ACHN (cell line): Measurements from ENCODE around the gene MPPED2.

ENCODE experiments used
- DNase-seq: peaks from one replicate; pipeline ENCODE4 v3.0.0-alpha.2; 2015
- in situ Hi-C: cut with HindIII; loops from 2 replicates; pipeline ENCODE4 v1.10.0; 2017; ENCODE audit warnings: low sequenced_read_pairs, low pct_ligation_motif_present, low pct_unique_long_range_greater_than_20kb

Gene MPPED2

DNA sequence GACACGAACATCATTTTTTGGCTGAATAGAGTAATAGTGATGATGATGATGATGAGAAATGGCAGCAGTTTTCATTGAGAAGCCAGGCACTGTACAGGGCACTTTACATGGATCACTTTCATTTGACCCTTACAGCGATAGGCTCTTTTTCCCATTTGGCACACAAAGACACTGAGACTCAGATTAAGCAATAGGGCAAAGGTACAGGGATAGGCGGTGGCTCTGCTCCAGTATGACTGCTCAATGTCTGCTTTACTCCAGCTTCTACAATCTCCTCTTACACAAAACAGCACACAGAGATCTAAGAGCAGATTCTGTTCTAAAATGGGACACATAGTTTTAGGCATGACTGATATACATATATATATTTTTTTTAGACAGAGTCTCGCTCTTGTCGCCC lies 40.6 kb downstream of the MPPED2 start:
- in situ Hi-C loops: no loop called here
- no peak for DNase-seq

DNA sequence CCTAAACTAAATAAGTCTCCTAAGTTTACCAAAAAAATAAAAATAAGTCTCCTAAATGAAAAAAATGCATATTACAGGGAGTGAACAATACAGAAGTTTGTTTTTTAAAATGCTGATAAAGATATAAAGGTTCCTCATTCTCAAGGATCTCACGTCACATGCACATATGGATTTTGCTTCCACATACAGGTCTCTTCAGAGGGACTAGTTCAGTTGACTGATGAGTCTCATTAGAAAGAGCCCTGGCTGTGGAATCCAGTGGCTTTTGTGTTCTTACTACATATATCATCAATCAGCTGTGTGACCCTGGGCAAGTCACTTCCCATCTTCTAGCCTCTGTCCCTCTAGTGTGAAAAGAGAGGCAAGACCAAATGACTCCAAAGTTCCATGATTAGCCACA lies 43.1 kb downstream of the MPPED2 start:
- in situ Hi-C loops: no loop called here
- DNase-seq: no peak

DNA sequence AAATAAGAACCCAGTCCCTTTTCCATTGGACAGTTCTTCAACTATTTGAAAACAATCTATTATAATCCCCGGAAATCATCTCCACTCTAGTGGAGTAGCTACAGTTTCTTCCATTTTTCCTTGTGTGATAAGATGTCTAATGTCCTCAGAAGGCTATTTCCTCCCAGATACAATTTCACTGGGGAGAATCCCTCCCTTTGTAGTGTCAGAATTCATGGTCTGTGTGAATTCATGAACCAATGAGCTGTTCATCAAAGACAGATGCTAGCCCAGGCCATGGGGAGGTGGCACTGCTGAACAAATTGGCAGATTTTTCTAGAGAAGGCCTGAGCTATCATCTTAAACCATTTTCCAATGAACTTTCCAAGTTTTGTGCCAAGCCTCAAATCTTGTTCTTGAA lies 45.4 kb downstream of the MPPED2 start:
- in situ Hi-C loops: no loop called here
- DNase-seq: no peak

DNA sequence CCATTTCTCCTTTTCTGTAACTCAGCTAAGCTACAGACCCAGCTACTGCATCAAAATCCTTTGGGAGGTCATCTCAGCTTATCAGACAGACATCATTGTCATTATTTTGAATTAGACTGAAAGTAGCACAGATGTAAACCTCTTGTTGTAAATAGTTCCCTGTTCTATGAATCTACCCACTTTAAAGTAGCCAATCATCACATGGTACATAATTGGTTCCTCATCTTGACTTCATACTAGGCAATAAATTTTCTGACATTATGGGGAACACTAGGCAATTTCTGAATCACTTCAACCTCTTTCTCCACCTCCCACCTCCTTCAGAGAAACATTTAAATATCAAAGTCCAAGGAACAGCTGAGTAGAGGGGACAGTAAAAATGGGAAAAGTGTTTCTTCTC lies 47.9 kb downstream of the MPPED2 start:
- DNase-seq: no peak
- in situ Hi-C loops: no loop called here

DNA sequence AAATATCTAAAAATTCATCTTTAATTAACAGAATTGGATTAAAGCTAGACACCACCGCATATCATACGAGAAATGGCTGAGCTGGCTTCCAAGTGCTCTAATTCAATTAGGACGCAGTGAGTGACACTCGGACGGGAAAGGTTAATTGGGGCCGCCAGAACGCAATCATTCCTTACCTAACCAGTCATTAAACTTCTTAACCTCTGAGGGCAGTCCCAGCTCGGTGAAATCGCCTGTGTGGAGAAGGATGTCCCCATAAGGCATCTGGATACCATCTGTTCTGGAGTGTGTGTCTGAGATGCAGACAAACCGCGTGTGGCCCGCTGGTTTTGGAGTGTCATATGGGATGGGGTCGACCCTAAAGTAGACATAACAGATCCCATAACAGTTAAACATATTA lies 50.3 kb downstream of the MPPED2 start:
- no peak for DNase-seq
- in situ Hi-C loops: no loop called here

DNA sequence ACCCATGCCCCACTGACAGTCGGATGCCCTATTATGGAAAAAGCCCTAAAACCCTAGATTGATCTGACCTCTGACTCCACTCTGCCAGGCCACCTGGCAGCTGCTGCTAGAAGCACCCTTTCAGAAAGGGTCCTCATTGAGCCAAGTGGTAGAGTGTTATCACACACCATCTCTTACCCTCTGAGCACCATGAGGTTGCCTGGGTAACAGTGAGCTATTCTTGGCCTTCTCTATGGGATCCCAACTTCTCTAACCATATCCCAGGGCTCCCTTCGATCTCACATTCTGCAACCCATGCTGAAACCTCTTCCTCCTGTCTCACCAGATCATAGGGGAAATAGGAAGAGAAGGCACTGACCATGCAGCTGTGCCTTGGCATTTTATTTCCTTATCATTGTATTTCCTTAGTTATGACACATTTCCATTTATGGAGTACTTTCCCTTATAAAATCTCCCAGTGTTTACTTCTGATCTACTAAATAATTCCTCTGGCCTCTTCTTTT lies 52.7 kb downstream of the MPPED2 start:
- no peak for DNase-seq
- in situ Hi-C loops: no loop called here

DNA sequence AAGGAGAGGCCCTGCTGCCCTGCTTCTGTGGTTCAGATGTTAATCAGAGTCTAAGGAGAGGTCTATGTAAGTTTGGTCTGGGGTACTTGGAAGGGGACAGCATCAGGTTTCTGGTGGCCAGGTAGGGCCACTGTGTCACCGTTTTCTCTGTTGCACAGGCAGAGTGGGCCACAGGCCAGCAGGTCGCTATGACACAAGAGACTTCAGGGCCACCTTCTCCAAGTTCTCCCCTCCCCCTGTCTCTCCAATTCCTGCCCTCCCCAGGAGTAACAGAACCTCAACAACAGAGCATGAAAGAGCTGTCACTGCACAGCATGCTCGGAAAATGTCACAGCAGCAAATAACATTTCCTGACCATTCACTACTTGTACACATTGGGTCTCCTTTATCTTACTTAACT lies 58.6 kb downstream of the MPPED2 start:
- in situ Hi-C loops: no loop called here
- DNase-seq: no peak

DNA sequence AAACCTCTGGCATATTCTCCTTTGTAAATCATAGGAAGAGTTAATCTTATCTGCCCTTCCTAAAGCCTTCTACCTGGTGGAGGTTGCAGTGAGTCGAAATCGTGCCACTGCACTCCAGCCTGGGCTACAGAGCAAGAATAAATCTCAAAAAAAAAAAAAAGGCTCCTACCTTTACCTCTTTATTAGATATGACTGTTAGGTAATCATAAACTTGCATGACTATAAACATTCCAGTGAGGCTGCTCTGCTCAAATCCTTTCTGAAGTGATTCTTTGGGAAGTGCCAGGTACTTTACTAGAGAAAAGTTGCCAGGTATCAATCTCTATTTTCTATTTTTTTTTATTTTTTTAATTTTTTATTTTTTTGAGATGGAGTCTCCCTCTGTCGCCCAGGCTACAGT lies 59.6 kb downstream of the MPPED2 start:
- no peak for DNase-seq
- in situ Hi-C loops: no loop called here

DNA sequence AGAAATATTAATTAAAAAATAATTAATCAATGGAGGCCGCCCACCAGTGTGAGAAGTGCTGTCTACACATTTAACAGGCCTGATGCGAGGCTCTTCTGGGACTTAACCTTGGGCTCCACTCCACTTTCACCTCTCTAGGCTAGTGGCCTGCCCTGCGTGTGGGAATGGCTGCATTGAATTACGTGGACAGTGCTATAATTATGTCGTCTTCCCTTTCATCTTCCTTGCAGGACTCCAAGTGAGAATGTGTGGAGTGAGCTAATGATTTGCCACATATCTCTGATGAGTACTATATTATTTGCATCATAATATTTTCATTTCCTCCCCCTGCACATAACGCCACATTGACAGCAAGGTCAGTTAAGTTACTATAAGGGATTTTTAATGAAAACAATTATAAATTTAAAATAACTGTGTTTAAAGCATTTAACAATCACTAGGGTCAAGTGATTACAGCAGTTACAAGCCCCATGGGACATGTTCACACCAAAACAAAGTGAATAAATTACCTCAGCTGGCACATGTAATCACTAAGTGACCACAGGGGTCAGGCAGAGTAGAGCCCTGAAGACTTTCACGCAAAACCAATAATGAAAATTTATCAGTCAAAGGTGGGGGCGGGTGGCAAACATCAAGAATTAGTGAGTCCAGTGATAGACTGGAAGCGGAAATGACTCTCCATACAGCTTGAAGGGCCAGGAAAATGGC lies 63.5 kb downstream of the MPPED2 start:
- DNase-seq: no peak
- in situ Hi-C loops: no loop called here

DNA sequence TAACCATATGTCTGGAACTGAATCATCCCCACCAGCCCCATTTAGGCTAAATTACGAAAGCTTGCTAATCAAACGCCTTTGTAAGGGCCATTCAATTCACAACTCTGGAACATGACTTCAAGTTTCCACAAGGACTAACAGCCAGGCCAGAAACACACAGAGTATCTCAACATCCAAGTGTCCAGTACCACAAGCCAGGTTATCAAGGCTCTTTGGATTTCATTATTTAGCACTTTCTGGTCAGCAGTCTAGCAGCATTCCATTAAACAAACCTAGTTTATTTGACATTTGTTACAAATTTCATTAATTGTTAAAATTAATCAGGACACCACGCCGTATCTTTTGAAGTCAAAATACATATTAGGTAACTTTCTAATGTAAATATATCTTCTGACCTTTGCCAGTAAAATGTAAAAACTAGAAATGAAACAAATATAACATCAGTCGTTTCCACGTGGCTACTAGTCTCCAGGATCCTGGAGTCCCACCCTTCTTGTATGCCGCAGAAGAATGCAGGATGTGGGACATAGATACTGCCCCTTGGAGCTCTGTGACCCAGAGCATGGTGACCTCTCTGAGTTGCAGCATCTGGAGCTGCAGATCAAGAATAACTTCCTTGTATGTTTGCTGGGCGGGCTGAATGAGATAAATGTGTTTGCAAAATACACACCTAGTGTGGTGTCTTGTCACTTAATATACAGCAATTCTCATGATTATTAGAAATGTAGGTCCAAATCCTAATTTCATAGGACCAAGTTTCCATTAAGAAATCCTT lies 64.7 kb downstream of the MPPED2 start:
- in situ Hi-C loops: no loop called here
- DNase-seq: no peak

DNA sequence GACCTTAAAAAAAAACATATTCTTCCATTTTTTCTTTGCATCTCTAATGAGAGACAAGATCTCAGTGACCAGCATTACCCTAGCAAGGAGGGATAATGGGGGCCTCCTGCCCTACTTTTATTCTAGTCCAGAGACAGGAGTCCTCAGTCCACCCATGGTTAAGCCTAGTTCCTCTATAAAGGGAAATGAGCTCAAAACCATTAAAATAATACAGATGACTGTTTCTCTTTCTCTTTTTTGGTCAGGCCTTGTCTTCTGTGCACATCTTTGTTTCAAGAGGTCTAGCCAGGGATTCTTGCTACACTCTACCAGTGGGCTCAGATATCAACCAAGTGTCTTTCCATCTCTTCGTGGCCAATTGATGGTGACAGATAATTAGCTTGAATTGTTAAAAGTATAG lies 73.1 kb downstream of the MPPED2 start:
- in situ Hi-C loops: no loop called here
- no peak for DNase-seq

DNA sequence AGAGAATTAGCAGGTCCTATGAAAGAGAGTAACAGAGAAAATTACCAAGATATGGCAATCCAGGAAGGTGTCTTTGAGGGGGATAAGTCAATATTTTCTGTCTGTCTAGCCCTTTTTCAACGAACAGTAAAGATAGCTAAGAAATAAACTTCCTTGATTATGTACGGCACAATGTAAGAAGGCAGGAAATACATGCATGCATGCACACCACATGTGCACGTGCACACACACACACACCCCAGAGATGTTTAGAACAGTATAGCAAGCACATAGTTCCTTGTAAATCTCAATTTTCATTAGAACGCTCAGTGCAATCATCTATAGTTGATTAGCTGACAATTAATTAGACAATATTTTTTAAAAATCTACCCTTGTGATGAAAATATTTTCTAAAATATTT lies 74.7 kb downstream of the MPPED2 start:
- in situ Hi-C loops: no loop called here
- no peak for DNase-seq

DNA sequence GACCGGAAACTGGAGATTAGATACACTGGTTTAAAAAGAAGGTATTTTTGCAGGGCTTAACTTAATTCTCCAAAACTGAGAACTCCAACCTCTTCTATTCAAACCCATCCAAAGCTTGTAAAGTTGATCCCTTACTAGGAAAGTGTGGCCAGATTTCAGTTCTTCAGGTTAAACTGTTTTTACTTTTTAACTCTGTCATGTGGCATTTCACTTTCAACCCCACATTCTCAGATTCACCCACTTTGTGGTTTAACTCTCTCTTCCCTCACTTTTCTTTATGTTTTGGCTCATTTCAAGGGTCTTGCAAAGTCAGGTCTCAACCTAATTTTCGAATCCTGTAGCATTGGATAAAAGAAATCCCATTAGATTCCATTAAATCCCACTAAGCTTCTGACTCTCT lies 75.4 kb downstream of the MPPED2 start:
- in situ Hi-C loops: no loop called here
- DNase-seq: no peak

DNA sequence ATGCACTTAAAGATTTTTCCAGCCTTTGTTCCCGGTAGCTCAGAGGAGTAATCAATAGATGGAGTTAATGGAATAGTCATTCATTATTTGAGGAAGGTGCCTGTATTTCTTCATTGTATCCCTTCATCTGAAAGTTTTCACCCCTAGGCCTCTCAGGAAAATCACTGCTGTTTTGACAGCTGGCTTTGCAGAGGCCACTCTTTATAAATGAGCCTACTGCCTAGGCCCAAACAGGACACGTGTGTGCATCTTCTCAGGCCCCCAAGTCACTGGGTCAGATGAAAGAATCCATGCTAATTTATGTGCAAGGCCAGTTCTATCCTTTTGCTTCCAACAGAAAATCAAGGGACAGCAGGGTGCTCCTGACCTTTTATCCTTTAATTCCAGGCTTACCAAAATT lies 76.8 kb downstream of the MPPED2 start:
- in situ Hi-C loops: no loop called here
- DNase-seq: no peak

DNA sequence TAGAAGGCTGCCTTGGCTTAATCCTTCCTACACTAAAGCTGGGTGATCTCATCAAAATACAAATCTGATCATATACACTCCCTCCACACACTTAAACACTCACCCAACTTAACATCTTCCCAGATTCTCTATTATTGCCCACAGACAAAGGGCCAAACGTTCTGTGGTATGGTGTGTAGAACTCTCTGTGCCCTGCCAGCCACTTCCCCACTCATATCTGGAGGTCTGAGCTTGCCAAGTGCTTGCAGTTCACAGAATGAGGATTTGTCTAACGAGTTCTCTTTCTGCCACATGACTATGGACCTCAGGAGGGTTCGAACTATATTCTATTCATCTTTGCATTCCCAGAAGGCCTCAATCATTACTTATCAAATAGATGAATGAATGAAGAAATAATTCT lies 77.6 kb downstream of the MPPED2 start:
- no peak for DNase-seq
- in situ Hi-C loops: no loop called here

DNA sequence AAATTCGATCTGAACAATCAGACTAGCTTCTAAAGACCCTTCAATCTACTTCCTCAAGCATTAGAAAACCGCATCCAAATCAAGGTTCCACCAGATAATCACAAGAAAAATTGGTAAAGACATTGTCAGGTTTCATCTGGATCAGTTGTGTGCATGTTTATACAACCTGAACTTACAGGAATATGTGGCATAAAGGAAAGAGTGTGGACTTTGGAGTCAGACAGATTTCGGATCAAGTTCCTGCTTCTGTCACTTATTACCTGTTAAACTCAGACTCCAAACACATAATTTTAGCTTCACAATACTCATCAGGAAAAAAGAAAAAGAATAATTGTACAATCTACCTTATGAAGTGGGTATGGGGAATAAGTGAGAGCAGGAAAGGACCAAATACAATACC lies 80.5 kb downstream of the MPPED2 start:
- in situ Hi-C loops: no loop called here
- DNase-seq: no peak

DNA sequence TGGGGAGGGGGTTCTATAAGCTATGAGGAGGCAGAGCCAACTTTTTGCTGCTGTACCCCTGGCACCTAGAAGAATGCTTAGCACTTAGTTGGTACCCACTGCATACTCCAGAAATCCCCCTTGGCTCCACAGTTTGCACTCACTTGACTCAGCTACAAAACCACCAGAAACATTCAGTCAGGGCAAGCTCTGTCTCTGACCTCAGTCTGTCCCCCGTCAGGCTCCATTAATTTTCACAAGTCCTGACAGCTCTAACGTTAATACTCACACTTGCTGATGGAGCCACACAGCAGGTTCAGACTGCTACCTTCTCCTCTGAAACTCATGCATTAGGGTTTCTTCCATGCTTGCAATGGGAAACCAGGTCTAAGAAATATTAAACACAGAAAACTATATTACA lies 81.7 kb downstream of the MPPED2 start:
- DNase-seq: no peak
- in situ Hi-C loops: no loop called here

DNA sequence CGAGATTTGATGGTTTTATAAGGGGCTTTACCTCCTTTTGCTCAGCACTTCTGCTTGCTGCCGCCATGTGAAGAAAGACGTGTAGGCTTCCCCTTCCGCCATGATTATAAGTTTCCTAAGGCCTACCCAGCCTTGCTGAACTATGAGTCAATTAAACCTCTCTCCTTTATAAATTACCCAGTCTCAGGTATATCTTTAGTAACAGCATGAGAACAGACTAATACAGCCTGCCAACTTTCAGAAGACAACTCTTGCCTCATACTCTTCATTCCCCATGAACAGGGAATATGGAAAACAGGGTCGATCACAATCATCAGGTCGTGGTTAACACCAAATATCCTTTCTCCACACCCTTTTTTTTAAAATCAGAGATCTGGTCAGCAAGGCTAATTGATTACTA lies 83.0 kb downstream of the MPPED2 start:
- in situ Hi-C loops: no loop called here
- no peak for DNase-seq

DNA sequence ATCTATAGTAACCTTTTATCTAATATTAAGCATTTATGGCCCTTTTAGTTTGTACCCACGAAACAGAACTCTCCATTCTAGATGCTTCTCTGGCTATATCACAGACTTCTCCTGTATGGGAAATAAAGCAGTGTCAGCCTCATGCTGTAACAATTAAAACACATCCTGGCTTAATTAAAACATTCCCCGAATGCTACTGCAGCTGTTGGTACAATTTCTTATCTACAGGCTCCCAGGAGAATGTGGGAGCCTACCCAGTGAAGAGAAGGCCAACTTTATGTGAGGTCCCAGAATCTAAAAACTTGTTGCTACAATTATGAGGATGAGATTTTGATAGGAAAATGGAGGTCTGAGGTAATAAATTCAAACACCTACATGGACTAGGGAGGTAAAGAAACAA lies 83.8 kb downstream of the MPPED2 start:
- no peak for DNase-seq
- in situ Hi-C loops: no loop called here

DNA sequence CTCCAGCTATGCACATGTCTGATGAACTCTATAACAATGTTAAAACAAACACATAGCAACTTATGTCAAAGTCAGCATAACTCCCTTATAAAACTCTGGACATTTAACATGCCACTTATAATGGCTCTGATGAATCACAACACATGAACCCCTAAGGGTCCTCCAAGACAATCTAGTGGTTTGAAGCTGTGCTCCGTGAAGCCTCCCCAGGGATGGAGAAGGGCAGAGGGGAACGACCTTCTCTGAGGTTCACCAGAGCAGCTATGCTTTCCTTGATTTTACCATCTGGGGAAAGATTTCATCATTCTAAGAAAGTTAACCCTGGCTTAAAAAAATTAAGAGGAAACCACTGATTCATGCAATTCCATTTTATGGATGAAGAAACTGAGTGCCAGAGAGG lies 84.4 kb downstream of the MPPED2 start:
- in situ Hi-C loops: no loop called here
- no peak for DNase-seq
